Stimulated activated CD8-positive, alpha-beta memory T cell treated with anti-CD3 and anti-CD28 coated beads, Interleukin-7, amount 100 ng/mL, for 24 hours (primary cell): ENCODE measurements around the gene NBAS.
A peak's percentile ranks its signal among the peaks of the same experiment; 100 is the strongest.

Experiments used
- DNase-seq: peaks from one replicate; pipeline ENCODE4 v3.0.0-alpha.2; 2020; ENCODE audit warnings: low read depth

Gene NBAS

GRCh38 chr2:15166878-15167277 lies 394.3 kb downstream of the NBAS start:
- no peak for DNase-seq

DNA sequence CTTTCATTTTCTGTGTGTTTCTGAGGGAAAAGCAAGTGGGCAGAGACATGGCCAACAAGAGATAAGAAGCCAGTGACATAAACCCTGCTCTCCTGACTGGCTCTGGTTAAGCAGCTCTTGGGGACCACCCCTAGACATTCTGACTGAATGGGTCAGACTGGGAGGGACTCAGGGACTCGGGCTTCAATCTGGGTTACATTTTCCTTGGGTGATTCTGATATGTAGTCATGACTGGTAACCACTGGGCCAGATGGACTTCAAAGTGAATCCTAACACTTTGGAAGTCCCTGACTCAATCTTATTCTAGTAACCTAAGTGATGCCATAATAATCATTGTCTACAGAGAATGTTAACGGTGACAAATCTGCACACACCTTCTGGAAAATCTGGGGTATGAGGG lies 397.8 kb downstream of the NBAS start:
- no peak for DNase-seq

GRCh38 chr2:15162620-15163019 lies 398.5 kb downstream of the NBAS start:
- DNase-seq, result no peak

DNA sequence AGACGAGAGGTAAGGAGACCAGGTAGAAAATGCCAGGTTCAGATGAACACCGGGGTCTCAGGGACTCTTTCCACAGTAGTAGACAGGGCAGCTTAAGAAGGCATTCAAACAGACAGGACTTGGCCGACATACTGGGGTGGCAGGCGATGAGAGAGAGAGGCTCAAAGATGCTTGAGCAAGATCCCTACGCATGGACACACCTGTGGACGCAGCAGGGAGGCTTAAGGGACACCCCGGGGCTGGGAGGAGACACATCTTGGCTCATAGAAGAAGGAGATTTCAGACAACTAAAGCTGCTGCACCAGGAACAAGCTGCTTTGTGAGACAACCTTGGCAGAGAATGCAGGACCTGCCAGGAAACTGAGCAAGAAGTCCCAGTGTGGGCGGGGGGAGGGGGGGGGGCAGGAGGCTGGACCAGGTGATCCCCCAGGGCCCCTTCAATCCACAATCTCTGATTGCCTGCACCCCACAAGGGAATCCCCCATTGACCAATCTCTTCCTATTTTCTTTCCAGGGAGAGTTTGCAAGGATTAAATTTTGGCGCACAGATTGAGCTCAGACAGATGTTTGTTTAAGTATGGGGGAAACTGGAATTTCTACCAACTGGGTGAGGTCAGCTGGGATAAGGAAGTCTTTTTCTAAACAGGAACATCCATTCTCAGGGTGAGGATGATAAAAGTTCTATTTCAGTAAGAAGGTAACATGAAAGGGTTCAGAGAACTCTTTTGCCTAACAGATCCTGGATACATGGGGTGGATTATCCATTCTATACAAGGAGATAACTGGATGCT lies 400.7 kb downstream of the NBAS start:
- no peak for DNase-seq

DNA sequence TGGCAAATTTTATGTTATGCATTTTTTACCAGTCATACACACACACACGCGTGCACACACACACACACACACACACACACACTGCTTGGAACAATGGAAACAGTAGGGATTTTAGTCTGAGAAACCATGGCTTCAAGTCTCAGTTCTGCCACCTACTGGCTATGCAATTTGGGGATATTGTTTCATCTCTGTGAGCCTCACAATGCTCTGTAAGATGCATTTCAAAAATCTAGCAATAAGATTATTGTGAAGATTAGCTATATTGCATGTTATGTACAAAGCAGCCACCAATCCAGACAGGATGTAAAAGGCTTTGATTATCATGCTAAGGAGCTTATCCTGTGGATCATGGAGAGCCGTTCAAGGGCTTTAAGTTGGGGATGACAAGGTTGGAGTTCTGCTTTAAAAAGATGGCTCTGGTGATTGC lies 401.4 kb downstream of the NBAS start:
- DNase-seq, result no peak

GRCh38 chr2:15159206-15159605 lies 401.9 kb downstream of the NBAS start:
- DNase-seq, result no peak

DNA sequence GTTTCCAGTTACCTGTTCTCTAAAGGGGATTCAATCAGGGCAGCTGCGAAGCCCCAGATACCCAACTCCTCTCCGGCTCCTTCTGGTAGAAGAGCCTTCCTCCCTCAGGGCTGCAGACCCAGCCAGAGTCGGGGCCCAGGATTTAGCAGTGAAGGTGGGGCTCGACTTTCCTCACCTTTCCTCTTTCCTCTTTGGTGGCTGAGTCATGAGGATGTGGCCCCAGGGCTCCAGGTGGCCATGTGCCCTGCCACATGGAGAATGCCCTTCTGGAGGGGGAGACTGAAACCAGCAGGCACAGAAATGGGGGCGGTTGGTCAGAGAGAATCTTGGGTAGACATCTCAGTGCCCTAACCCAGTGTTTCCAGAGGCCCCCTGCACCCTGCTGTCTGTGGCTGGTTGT lies 402.6 kb downstream of the NBAS start:
- DNase-seq, result no peak

DNA sequence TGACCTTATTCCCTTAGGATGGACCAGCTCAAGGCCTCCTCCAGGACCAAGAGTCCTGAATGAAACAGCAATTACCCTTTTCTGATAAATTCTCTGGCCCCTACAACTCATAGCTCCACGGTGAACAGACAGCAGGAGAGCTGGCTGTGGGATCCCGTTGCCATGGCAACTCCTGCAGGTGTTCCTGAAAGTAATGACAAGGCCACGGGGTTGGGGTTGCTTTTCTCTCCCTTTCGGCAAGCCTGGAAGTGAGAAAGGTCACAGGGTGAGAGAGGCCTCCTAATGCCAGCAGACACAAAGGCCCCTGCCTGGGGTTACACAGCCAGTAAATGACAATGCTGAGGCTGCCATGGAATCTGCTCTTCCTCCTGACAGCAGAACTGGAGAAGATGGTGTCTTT lies 403.0 kb downstream of the NBAS start:
- no peak for DNase-seq

GRCh38 chr2:15155959-15156574 lies 405.1 kb downstream of the NBAS start:
- no peak for DNase-seq

GRCh38 chr2:15154297-15154696 lies 406.8 kb downstream of the NBAS start:
- DNase-seq, result no peak

GRCh38 chr2:15152382-15152781 lies 408.8 kb downstream of the NBAS start:
- DNase-seq, result no peak

- DNase-seq, result no peak
These were observed 412.1 kb downstream of the NBAS start for GRCh38 chr2:15149063-15149462.

- no peak for DNase-seq
These were observed 413.5 kb downstream of the NBAS start for GRCh38 chr2:15147591-15147990.

DNA sequence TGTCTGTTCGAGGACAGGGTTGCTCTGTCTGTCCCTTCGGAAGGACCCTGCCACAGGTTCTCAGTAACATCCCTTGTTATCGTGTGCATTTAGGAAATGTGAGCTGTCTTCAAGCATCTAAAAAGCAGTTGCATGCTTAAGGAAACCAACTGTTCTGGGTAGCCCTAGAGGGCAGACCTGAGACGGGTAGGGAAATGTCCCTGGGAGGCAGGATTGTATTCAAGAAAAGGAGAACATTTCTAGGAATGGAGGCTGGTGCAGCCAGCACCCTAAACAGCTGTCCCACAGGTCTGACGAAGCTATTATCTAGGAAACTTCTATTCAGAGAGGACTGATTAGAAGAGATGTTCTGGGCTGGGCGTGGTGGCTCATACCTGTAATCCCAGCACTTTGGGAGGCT lies 414.2 kb downstream of the NBAS start:
- no peak for DNase-seq

GRCh38 chr2:15145919-15146318 lies 415.2 kb downstream of the NBAS start:
- DNase-seq, result no peak

DNA sequence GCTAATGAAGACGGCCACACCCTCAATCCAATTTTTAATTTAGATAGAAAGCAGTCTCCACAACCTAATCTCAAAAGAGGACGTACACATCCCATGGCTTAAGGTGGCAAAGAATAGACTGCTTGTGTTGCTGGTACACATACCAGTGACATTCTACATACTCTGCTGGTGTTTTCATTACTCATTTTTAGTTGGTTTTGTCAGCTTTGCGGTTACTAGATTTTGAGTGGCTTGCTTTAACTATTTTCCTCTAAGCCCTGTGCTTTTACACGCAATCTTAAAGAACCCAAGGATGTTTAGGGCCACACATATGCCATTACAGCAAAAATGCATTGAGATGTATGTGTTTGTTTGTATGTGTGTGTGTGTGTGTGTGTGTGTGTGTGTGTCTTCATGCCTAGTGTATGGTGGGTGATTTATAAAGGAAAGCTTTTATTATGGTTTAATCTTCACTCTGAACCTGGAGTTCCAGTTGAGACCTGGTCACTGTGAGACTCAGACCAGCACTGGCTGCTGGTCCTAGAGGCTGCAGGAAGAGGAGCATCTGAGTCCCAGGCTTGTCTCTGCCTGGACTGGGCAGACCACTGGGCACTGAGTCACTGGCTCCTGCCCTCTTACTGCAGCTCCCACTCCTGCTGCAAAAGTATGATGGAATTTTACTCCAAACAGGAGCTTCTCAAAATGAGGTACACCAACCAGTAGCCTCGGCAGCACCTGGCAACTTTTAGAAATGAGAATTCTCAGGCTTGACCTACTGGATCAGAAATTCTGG lies 415.9 kb downstream of the NBAS start:
- DNase-seq, result no peak

DNA sequence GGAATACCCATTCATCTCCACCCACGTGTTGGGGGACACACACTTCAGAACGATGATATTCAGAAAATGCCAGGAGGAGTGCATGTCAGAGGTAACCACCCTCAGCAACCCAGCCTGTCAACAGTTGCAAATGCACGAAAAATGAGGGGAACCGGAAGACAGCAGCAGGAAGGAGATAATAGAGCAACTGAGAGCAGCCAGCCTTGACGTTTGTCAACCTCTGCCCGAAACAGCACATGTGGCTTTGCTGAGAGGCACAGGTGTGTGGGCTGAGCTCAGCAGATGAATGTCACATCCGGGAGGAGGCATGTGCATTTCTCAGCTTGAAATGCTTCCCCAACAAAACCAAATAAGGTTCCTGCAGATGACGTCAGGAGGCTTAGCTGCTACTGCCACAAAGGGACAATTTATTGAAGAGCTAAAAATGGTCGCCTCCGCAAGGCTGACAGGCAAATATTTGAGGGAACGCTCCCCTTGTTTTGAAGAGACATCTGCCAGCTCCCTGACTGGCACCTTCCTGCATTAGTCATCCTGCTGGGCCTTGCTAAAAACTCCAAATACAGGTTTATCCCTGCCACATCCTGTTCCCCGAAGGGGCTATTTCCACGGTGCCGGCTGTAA lies 419.0 kb downstream of the NBAS start:
- peak; percentile 50 for DNase-seq

- no peak for DNase-seq
These were observed 419.9 kb downstream of the NBAS start for GRCh38 chr2:15141211-15141610.

GRCh38 chr2:15136639-15137038 lies 424.5 kb downstream of the NBAS start:
- no peak for DNase-seq

DNA sequence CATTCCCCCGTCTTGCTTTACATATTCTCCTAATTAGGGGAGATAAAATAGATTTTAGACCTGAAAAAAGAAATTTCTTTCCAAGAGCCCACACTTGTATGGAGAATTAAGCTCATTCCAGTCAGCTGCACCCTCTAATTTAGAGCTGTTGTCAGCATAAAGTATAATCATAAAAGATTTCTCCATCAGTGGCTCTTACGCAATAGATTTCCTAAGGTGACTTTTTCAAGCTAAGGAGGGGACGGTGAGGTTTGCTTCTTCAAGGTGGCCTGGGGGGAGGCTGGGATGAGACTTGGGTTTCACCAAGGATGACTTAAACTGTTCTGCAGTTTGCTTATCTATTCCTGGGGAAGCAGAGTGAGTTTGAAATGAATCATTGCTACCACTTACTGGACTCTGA lies 426.2 kb downstream of the NBAS start:
- no peak for DNase-seq

DNA sequence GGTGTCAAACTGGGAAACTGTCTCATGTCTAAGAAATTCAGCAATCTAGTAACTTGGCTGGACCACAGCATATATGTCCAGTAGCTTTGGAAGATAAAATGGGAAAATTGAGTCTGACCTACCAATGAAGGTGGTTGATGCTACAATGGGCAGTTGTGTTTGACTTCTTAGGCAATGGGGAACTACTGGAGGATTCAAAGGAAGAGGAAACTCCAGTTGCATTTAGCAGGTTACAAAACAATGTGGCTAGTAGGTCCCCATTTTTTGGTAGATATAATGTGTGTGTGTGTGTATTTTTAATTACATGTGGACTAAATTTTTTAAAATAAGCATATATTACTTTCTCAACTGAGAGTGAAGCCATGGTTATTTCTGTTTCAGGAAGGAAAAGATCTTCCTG lies 427.7 kb downstream of the NBAS start:
- no peak for DNase-seq

DNA sequence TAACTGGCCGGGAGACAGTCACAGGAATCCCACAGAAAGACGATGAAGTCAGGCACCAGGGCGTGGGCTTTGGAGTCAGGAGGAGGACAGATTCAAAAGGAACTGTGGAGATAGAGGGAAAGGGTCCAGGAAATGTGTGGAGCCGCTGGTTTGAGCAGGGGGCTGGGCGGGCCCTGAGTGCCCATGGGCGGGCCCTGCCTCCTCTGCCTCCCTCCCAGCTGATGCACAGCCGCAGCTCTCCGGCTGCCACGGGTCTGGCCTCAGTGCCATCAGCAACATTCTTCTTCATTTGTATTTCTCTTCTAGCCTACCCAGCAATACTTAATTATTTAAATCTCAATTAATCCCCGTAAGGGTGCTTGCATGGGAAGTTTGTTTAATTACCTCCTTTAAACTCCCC lies 432.3 kb downstream of the NBAS start:
- DNase-seq, result no peak

GRCh38 chr2:15127876-15128275 lies 433.3 kb downstream of the NBAS start:
- DNase-seq, result no peak
